Gastroesophageal sphincter (tissue), 3 donors: Measurements from ENCODE around the gene RPTOR.

Experiments used
- CTCF ChIP-seq, 4 experiments: fragments of 200-600 bp in 2 of 4; fragments of 450-650 bp in 2 of 4; sonication (generic) in 1 of 4; IDR thresholded peaks; one replicate each; pipeline ENCODE4 v1.5.1; 2017 to 2019; ENCODE audit warnings: antibody characterized with exemption in 4 of 4, mild to moderate bottlenecking in 2 of 4, moderate library complexity in 2 of 4
- EP300 ChIP-seq: sonication (generic); formaldehyde crosslinking; IDR thresholded peaks from one replicate; pipeline ENCODE4 v1.6.1; 2017; ENCODE audit warnings: antibody characterized with exemption, mild to moderate bottlenecking
- POLR2A ChIP-seq, 2 donors: fragments of 450-650 bp; IDR thresholded peaks; one replicate each; pipeline ENCODE4 v1.6.1; 2017; ENCODE audit warnings: antibody characterized with exemption in 2 of 2, mild to moderate bottlenecking in 2 of 2, moderate library complexity in 1 of 2
- POLR2AphosphoS5 ChIP-seq: sonication (generic); formaldehyde crosslinking; IDR thresholded peaks from one replicate; pipeline ENCODE4 v1.6.1; 2017; ENCODE audit warnings: antibody characterized with exemption

GRCh38 chr17:80905586-80906230, 361.1 kb downstream of the RPTOR start:
- TF ChIP-seq CTCF (IDR thresholded peaks at IDR 0.05) (no peak), POLR2AphosphoS5 (no peak), POLR2A (IDR thresholded peaks at IDR 0.05) (no peak), EP300 (no peak)
